HG03342 (cell line): Measurements from ENCODE around the gene MRPL40.
A peak's percentile ranks its signal among the peaks of the same experiment; 100 is the strongest.

Experiments
- ATAC-seq: cut with Tn5 transposase; IDR thresholded peaks from one replicate; pipeline ENCODE4 v1.9.1; 2021; ENCODE audit warnings: mild to moderate bottlenecking, moderate library complexity; ENCODE audit not compliant: unreplicated experiment

Gene MRPL40

GRCh38 chr22:19432133-19432851 is at the start of gene MRPL40:
Gene MRPL40, plus strand, starts transcription at chr22:19432545. Its CDS starts 10 bp downstream, at chr22:19432555.
- peak; percentile 69 for ATAC-seq

- ATAC-seq, result no peak
These were observed 49.1 kb upstream of the MRPL40 start for GRCh38 chr22:19383292-19383691.

- no peak for ATAC-seq
These were observed 47.0 kb upstream of the MRPL40 start for GRCh38 chr22:19385221-19385906.

- ATAC-seq, result no peak
These were observed 46.1 kb upstream of the MRPL40 start for GRCh38 chr22:19386248-19386647.

- ATAC-seq, result no peak
These were observed 45.3 kb upstream of the MRPL40 start for GRCh38 chr22:19387038-19387437.

- no peak for ATAC-seq
These were observed 44.8 kb upstream of the MRPL40 start for GRCh38 chr22:19387575-19387974.

- ATAC-seq, result no peak
These were observed 38.6 kb upstream of the MRPL40 start for GRCh38 chr22:19393704-19394103.

- no peak for ATAC-seq
These were observed 37.9 kb upstream of the MRPL40 start for GRCh38 chr22:19394274-19395050.

- no peak for ATAC-seq
These were observed 37.1 kb upstream of the MRPL40 start for GRCh38 chr22:19395276-19395675.

- ATAC-seq, result no peak
These were observed 35.8 kb upstream of the MRPL40 start for GRCh38 chr22:19396561-19396933.

- no peak for ATAC-seq
These were observed 35.2 kb upstream of the MRPL40 start for GRCh38 chr22:19396934-19397733.

- no peak for ATAC-seq
These were observed 34.6 kb upstream of the MRPL40 start for GRCh38 chr22:19397734-19398104.

- no peak for ATAC-seq
These were observed 34.1 kb upstream of the MRPL40 start for GRCh38 chr22:19398206-19398605.

- ATAC-seq, result no peak
These were observed 33.7 kb upstream of the MRPL40 start for GRCh38 chr22:19398652-19399051.

GRCh38 chr22:19400881-19401280 is 31.5 kb upstream of the MRPL40 start:
- ATAC-seq, result no peak

- ATAC-seq, result no peak
These were observed 30.9 kb upstream of the MRPL40 start for GRCh38 chr22:19401483-19401882.

- no peak for ATAC-seq
These were observed 29.6 kb upstream of the MRPL40 start for GRCh38 chr22:19402642-19403191.

GRCh38 chr22:19404676-19405075 is 27.7 kb upstream of the MRPL40 start:
- ATAC-seq, result no peak

- no peak for ATAC-seq
These were observed 27.2 kb upstream of the MRPL40 start for GRCh38 chr22:19405133-19405532.

GRCh38 chr22:19405652-19406051 is 26.7 kb upstream of the MRPL40 start:
- ATAC-seq, result no peak
